CD1c-positive myeloid dendritic cell (primary cell): ENCODE measurements around the gene MCFD2.
"Not testable (repeated sequence)": the region's sequence is repeated elsewhere in the genome, so short reads cannot be mapped to it uniquely, and the experiment has no call there.

Experiments
- DNase-seq: peaks from one replicate; pipeline ENCODE4 v3.0.0-alpha.2; 2016; ENCODE audit errors: extremely low spot score

MCFD2 gene

DNA sequence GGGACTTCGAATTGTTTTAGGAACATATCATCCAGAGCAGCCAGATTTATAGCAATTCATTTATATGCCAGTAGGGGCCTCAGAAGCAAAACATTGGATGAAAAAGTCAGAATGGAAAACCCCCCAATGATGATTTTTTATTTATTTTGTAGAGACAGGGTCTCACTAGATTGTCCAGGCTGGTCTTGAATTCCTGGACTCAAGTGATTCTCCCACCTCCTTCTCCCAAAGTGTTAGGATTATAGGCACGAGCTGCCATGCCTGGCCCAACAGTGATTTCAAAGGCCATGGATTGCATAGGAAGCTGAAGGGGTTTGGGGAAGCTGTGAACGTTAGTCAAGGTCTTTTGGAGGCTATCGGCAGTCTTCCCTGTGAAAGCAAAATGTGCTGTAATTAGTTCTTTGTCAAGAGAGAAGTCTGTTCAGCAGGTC is 21.9 kb upstream of the MCFD2 start:
- DNase-seq, result peak; percentile 21

DNA sequence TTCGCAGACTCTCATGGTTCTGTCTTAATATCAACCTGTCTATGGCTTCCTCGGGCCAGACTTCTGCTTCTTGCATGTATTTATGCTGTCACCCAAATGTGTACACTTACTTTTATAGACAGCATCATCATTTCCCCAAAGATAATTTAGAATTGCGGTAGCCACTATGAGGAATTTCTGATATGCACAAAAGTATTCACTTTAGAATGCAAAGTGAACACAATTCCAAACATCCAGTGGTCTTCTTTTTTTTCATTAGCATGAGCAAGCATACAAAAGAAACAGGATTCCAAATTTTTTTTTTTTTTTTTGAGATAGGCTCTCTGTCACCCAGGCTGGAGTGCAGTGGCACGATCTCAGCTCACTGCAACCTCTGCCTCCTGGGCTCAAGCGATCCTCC is 21.0 kb upstream of the MCFD2 start:
- no peak for DNase-seq

DNA sequence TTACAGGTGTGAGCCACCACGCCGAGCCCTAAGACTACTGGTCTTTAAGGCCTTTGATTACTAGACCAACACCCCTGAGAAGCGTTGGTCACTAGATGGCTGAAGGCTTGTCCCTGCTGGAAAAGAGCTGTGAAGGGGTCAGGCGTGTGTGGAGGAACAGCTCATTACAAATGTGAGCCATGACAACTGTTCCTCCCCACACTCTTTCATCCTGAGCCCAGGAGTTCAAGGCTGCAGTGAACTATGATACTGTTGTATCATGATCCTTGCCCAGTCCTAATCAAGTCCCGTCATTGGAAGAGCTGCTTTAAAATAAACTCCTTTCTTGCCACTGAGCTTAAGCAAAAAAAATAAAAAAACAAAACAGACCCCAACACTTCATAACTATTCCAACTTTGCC is 19.5 kb upstream of the MCFD2 start:
- DNase-seq, result no peak

DNA sequence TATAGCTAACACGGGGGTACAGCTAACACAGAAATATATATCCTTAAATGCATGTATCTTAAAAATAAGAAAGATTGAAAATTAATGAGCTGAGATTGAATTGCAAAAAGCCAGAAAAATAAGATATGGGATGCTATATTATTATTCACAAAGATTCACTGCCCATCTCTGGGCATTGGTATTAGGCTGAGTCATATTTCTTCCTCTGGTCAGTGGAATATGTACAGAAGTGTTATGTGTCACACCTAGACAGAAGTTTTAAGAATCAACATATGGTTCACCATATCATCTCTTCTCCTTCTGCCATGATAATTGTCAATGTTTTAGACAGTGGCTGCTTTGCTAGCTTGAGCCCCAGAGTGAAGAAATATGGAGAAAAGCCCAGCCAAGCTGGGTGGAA is 14.0 kb upstream of the MCFD2 start:
- DNase-seq, result no peak

DNA sequence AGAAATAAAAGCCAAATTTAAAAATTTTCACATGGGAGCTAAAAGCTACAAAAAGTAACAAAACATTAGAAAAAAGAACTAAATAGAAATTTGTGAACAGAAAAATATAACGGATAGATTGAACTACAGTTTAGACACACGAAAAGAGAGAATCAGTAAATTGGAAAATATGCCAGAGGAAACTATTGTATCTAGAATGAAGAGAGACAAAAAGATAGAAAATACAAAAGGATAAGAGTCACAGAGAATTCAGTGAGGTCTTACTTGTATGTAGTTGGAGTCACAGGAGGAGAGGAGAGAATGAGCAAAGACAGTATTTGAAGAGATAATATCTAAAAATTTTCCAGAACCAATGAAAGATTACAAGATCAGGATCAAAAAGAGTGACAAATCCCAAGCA is 11.3 kb upstream of the MCFD2 start:
- DNase-seq, result no peak

DNA sequence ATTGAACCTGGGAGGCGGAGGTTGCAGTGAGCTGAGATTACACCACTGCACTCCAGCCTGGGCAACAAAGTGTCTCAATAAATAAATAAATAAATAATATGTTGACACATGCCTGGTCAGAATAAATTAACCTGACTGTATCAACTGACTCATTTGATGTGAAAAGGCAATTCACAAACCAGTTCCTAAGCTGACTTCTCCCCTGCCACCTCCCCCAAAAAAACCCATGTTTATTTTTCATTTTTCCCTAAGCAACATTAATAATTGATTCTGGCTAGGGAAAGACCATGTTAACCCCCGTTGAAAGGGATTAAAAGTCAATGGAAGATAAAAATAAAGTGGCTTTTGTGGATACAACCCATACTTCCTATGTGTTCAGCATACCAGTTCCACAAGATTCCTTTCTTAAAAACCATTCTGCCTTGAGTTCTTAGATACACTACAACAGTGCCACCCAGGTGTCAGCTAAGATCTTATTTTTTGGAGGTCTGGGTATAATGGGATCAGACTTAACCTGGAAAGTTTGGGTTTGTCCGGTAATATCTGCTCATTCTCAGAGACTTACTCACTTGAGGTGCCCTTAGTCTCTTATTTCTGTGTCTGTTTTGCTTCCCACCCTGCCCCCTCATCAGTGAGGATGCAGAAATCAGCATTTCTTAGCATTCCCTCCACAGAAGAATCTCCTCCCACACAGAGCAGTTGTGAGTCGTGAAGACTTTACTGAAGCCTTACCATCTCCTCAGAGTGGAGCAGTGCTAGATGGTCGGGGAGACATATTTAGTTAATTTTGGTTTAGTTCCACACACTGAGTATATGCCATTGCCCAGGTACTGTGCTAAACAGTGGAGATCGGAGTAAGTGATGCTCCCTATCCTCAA is 10.1 kb upstream of the MCFD2 start:
- DNase-seq, result no peak

DNA sequence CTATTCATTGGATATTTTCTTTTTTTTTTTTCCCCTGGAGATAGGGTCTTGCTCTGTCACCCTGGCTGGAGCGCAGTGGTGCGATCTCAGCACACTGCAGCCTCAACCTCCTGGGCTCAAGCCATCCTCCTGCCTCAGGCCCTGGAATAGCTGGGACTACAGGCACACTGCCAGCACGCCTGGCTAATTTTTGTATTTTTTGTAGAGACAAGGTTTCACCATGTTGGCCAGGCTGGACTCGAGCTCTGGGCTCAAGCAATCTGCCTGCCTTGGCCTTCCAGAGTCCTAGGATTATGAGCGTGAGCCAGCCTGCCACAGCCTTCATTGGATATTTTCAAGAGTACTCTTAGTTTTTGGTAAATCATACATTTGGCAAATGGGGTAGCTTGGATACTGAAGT is 9.0 kb upstream of the MCFD2 start:
- DNase-seq, result no peak

DNA sequence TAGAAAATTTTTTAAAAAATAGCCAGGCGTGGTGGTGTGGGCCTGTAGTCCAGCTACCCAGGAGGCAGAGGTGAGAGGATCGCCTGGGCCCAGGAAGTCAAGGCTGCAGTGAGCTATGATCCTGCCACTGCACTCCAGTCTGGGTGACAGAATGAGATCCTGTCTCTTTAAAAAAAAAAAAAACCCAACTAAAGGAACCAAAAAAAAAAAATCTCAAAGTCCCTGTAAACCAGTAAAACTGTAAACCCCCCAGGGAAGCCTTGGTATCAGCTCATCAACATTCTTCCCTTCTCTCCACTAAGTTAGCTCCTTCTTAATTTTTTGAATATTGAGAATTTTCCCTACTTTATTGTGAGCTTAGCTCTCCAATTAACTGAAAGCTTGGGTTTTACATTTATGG is 8.4 kb upstream of the MCFD2 start:
- DNase-seq, result no peak

DNA sequence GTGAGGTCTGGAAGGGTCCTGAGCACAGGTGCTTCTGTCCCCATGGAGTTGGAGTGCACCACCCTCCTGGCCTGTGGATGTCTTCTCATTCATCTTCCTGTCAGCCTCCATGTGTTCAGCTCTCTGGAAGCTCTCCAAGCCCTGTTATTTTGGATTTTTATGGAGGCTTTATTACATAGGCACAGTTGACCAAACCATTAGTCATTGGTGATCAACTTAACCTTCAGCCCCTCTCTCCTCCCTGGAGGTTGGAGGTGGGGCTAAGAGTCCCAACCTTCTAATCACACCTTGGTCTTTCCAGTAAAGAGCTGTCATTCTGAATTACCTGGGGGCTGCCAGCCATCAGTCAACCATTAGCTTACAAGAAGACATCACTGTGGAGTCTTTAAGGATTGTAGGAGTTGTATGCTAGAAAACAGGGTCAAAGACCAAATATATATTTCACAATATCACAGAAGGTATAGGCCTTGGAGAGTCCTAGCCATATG is 7.5 kb upstream of the MCFD2 start:
- DNase-seq, result no peak

DNA sequence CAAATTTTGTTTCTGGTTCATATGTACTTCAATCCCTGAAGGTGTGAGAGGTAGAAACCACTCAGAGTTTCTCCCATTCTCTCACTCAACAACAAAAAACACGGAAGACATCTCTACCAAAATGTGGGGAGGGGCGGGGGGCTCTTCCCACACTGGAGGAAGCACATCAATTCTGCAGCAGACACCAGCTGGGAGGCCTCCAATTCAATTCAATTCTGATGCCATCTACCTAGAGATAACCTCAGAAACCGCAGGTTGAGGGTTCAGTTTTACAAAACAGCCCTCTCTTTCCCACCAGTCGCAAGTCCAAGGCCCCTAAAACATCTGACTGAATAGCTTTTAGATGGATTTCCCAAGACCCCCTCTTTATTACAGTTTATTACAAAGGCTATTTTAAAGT is 7.0 kb upstream of the MCFD2 start:
- DNase-seq, result no peak

DNA sequence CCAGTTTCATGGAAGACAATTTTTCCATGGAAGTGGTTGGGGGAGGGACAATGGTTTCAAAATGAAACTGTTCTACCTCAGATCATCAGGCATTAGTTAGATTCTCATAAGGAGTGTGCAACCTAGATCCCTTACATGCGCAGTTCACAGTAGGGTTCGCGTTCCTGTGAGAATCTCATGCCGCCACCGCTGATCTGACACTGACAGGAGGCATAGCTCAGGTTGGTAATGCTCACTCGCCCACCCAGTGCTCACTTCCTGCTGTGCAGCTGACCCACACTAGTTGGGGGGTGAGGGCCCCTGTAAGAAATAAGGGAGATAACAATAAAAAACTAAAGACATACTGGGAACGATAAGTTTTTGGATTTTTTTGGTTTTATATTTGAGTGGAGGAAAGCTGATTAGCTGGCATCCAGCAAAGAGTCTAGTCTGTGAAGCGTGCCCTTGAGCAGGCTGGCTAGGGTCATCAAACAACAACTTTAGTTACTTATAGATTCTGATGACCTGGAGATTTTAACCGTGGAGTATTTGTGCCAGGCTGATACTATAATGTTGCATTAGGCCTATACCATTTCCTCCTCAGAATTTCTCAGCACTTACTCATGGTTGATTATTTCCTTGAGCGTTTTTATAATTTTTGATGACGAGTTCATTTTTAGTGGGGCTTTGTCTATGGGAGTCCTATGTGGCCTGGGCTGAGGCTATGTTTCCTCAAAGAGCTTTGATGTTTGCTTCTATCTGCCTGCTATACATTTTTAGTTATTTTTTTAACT is 6.3 kb upstream of the MCFD2 start:
- DNase-seq, result no peak

DNA sequence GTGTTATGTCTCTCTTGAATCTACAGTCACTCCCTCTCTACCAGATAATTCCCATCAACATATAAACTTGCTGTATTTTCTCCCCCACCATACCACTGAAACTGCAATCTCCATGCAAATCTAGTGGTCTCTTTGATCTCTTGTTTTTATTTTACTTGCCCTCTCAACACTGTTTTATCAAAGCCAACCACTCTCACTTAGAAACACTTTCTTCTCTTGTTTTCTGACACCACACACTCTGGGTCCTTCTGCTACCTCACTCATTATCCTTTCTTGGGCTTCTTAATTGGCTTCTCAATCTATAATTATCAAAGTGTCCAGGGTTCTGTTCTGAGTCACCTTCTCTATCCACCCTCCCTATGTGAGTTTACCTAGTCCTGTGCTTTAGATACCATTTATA is 2.0 kb upstream of the MCFD2 start:
- no peak for DNase-seq

DNA sequence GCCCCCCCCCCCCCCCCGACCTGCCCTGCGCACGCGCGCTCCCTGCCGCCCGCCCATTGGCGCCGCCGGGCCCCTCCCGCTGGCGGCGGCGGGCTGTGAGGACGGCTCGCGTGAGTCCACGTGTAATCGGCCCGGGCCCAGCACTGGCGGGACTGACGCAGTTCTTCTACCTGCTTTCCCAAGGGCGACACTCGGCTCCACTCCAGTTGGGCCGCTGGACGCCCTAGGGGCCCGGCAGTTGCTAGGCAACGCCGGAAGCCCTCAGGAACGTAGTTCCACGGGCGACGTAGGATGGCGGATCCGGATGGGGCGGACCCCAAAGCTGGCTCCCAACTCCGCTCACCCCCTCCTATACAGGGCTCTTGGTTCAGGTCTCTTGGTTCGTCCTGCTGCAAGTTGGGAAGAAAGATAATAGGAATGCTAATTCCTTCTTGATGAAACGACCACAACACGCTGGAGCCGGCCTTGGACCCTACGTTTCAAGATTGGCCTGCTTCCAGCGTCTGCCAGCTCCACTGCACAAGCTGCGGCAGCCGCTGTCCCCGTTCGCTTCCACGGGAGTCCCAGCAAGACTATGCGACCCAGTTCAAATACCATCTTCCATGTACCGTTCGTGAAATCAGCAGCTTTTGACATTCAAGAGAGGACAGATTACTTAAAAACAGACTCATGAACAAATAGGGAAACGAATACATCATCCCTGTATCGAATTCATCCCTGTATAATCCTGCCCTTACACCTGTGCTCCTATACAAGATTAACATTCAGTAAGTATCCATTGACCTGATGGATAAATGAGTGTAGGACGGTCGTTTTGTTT is 415 bp upstream of the MCFD2 start:
- peak; percentile 84 for DNase-seq

DNA sequence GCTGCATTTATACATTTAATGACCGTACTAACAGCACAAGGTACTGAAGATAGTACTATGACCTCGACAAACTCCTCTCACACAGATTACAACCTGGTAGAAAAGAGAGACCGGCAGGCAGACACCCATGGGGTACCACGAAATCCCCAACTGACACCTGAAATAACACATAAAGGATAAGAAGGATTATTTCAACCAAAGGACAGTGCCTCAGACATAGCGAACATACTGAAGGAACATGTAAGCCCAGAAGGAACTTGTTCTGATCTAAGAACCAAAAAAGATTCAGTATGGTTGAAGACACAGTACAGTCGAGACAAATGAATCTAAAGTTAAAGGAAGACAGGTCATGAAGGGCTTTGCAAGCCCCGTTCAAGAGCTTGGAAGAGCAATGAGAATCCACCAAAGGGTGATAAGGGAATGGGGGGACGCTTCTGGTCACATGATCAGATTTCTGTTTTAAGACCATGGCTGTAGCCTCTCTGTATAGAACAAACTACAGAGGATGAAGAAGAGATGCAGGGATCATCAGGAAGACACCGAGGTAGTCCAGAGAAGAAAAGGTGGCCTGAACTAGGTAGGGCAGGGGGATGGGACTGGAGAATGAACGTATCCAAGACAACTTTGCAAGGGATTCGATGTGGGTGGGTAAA is 902 bp downstream of the MCFD2 start:
- no peak for DNase-seq

DNA sequence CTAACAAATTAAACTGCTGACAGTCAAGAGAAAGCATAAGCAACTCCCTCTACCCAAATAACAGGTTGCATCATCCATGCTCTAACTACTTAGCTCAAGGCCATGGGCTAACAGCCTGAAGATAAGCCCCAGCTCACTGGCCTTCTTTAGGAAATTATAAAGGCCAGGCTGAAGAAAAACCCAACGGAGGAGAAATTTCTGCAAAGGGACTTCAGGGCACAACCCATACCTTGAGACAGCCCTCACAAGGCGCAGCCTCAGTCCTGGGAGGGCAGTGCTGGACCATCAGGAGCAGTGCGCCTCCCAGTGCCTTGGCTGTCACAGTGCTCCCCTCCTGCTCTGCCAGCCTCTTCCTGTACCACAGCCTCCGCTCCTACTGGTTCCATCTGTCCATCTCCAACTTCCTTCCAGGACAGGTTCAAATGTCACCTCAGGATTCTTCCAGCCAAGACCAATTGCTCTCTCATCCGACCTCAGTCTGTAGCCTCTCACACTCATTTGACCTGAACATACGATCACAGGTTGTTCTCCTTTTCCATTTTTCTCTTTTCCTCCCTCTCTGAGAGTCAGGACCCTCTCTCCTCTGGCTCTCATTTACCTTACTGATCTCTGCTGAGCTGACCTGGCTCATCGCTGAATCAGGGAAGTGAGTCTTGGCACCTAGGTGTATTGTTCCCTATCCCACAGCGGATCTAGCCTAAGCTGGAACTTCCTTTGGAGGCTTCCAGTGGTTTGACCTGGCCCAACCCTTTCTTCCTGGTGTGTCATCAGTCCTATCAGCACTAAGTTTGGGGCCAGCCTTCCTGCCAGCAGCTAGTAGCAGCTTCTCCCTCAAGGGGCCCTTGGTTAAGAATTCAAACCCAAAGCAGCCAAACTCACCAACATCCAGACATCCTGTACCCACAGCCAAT is 1.9 kb downstream of the MCFD2 start:
- DNase-seq, result peak; percentile 22

DNA sequence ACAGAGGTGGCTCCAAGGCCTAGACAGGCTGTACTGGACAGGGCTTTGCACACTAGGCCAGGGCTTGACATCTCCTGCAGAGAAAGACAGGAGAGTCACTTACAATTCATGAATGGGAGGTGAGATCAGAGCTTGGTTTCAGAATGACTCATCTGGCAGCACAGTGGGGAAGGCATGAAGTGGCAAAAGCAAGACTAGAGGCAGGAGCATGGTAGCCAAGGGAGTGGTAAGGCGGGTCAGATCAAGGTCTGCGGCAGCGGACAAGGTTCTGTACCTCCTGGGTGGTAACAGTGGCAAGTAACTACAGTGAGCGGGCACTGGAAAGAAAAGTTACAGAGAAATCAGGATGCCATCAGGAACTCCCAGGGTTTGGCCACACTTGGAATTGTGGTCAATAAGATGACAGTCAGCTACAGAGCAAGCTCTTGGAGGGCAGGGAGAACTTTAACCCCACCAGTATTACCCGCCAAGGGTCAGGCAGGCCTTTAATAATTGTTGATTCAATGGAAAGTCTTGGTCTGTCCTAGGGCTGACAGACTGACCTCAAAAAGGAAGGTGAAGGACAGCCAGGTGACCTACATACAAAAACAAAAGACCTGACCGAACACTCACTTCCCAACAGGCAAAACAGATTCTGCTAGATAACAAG is 5.7 kb downstream of the MCFD2 start:
- DNase-seq, result peak; percentile 18

DNA sequence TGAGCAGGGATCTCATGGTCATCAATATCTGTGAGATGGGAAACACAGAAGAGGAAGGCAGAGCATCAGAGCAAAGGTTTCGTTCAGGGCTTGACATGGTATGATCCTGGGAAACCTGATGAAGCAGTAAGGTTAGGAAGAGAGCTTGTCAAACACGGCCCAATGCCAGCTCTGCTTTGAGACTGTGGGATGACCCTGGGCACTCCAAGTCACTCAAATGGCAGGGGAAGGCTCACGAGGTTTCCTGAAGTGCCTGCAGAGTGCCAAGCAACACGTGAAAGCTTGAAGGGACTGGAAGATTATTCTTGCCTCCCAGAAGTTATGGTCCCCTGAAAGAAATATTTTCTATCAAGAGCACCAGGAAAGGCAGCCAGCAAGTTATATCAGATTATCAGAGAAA is 6.5 kb downstream of the MCFD2 start:
- DNase-seq, result no peak

DNA sequence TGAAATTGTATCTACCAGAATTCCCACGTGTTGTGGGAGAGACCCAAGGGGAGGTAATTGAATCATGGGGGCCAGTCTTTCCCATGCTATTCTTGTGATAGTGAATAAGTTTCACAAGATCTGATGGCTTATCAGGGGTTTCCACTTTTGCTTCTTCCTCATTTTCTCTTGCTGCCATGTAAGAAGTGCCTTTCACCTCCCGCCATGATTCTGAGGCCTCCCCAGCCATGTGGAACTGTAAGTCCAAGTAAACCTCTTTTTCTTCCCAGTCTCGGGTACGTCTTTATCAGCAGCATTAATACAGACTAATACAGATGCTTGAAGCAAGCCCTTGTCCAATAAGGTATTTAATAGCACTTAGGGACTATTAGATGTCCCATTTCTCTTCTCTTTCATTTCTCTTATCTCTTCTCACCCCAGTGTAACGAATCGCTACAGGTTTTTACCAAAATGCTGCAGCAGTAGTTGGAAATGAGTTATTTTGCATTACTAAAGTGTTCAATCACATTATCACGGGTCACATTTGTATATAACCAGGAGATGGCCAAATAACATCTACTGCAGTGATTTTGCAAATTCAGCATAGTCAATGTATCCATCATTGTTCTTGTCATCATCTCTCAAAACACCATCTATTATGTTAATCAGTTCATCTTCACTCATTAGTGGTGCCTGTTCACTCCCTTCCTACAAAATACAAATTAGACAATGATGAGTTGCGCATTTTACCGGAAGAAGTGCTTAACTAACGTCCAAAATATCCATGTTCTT is 10.5 kb downstream of the MCFD2 start:
- DNase-seq, result not testable (repeated sequence)

DNA sequence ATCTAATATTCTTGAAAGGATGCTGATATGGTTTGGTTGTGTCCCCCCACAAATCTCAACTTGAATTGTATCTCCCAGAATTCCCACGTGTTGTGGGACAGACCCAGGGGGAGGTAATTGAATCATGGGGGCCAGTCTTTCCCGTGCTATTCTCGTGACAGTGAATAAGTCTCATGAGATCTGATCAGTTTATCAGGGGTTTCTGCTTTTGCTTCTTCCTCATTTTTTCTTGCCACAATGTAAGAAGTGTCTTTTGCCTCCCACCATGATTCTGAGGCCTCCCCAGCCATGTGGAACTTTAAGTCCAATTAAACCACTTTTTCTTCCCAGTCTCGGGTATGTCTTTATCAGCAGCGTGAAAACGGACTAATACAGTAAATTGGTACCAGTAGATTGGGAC is 12.6 kb downstream of the MCFD2 start:
- DNase-seq, result peak; percentile 61
